Measurements from ENCODE around the gene ARHGAP26. TPM values are rescaled to one million over a fixed set of nuclear protein-coding genes. Genes with fewer than 3 reads are reported as not detected.

ARHGAP26 gene
- polyA plus RNA-seq, 3 donors = 26.5 to 56.8 (median 28.7) TPM

DNA sequence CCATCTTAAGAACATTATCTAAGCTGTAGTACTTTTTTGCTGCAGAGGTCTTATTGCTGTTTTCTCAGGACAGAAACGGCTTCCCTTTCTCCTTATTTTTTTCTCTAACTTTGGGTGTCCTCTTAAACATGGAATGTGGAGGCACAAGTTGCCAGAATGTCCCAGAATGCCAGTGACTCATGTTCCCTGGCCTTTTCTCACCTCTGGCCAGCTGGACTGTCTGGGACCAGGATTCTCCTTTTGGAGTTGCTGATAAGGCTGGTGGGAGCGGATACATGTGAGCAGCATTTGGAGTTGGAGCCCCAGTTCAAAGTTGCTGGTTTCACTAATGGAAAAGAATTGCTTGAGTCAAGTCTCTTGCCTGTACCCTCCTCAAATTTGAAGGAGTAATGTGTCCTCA is 112.8 kb downstream of the ARHGAP26 start:
- Mint-ChIP-seq H3K4me3 (no peak overlapping the region), H3K27me3 (ENCODE audit: low read depth in 3 of 3) (peaks cover 0 to 2% (median 0%) of the 10 kb centered on the region in 3 donors), H3K4me1 (peaks cover 23% of the 10 kb centered on the region), H3K27ac (peak overlapping the region in 3 of 7 donors; percentile 16 to 64 (median 50)), H3K36me3 (peaks cover 78 to 82% of the 10 kb centered on the region in 2 donors), H3K9me3 (peaks cover 0 to 1% (median 0%) of the 10 kb centered on the region in 7 donors)
- peaks cover 15 to 17% of the 10 kb centered on the region in 2 donors for H3K4me1 ChIP-seq (ENCODE audit: control insufficient read depth in 1 of 2, insufficient read depth in 2 of 2, low read length in 2 of 2)
- no peaks in the 10 kb centered on the region for H3K27me3 ChIP-seq (ENCODE audit: control insufficient read depth in 2 of 2, insufficient read depth in 2 of 2, low read length in 2 of 2)
- DNase-seq = no peak
- intact Hi-C loops (cut with micrococcal nuclease) = no loop called here
- H3K4me2 ChIP-seq (replicated peaks; ENCODE audit: extremely low read depth, low read length, poor library complexity, severe bottlenecking) = no peak overlapping the region
- TF ChIP-seq, protein P1, sequence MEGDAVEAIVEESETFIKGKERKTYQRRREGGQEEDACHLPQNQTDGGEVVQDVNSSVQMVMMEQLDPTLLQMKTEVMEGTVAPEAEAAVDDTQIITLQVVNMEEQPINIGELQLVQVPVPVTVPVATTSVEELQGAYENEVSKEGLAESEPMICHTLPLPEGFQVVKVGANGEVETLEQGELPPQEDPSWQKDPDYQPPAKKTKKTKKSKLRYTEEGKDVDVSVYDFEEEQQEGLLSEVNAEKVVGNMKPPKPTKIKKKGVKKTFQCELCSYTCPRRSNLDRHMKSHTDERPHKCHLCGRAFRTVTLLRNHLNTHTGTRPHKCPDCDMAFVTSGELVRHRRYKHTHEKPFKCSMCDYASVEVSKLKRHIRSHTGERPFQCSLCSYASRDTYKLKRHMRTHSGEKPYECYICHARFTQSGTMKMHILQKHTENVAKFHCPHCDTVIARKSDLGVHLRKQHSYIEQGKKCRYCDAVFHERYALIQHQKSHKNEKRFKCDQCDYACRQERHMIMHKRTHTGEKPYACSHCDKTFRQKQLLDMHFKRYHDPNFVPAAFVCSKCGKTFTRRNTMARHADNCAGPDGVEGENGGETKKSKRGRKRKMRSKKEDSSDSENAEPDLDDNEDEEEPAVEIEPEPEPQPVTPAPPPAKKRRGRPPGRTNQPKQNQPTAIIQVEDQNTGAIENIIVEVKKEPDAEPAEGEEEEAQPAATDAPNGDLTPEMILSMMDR (IDR thresholded peaks at IDR 0.05) = no peak
- H2AFZ ChIP-seq (ENCODE audit: insufficient read depth, low read depth, low read length, poor library complexity, severe bottlenecking) = no peak overlapping the region
- H3K4me3 ChIP-seq (replicated peaks in 1 of 3; ENCODE audit: low read depth in 2 of 3, low read length in 3 of 3) = no peak overlapping the region
- peaks cover 55 to 88% of the 10 kb centered on the region in 2 donors for H3K36me3 ChIP-seq (replicated peaks in 1 of 2; ENCODE audit: control insufficient read depth in 1 of 2, insufficient read depth in 2 of 2, low read length in 2 of 2)
- no peak overlapping the region for H3K9ac ChIP-seq (ENCODE audit: insufficient read depth, low read length, poor library complexity, severe bottlenecking)
- 100% methylated on average over 1 of the region's 2 CpGs for WGBS (ENCODE audit: insufficient coverage)
- H3K27ac ChIP-seq (ENCODE audit: low read depth in 1 of 2, low read length in 2 of 2) = no peak overlapping the region
- H3K79me2 ChIP-seq (ENCODE audit: insufficient read depth, low read length) = peaks cover 24% of the 10 kb centered on the region
- no peaks in the 10 kb centered on the region for H3K9me3 ChIP-seq (replicated peaks in 1 of 2; ENCODE audit: control insufficient read depth in 1 of 2, insufficient read depth in 1 of 2, low read length in 2 of 2)
- H4K20me1 ChIP-seq (ENCODE audit: insufficient read depth, low read length) = peaks cover 100% of the 10 kb centered on the region

DNA sequence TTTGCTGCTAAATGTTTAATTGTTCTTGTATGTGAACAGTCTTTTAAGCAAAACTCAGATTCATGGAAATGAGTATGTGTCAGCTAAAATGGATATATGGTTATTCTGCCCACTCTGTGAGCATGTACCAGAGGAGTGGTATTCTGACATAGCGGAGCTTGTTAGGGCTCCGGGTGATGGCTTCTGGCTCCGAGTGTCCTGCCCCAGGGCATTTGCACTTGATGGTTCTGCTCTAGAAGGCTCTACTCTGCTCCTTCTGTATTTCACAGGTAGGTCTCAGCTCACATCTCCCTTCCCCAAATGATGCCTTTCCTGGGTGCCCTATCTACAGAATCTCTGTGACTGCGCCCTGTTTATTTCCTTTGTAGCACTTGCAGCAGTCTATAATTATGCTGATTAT is 113.3 kb downstream of the ARHGAP26 start:
- Histone ChIP-seq H3K4me2 (replicated peaks; ENCODE audit: extremely low read depth, low read length, poor library complexity, severe bottlenecking) (no peak overlapping the region), H2AFZ (ENCODE audit: insufficient read depth, low read depth, low read length, poor library complexity, severe bottlenecking) (no peak overlapping the region), H3K9me3 (replicated peaks in 1 of 2; ENCODE audit: control insufficient read depth in 1 of 2, insufficient read depth in 1 of 2, low read length in 2 of 2) (no peaks in the 10 kb centered on the region), H3K27ac (ENCODE audit: low read depth in 1 of 2, low read length in 2 of 2) (no peak overlapping the region), H3K4me1 (ENCODE audit: control insufficient read depth in 1 of 2, insufficient read depth in 2 of 2, low read length in 2 of 2) (peaks cover 15 to 17% of the 10 kb centered on the region in 2 donors), H3K27me3 (ENCODE audit: control insufficient read depth in 2 of 2, insufficient read depth in 2 of 2, low read length in 2 of 2) (no peaks in the 10 kb centered on the region), H3K36me3 (replicated peaks in 1 of 2; ENCODE audit: control insufficient read depth in 1 of 2, insufficient read depth in 2 of 2, low read length in 2 of 2) (peaks cover 55 to 88% of the 10 kb centered on the region in 2 donors), H3K9ac (ENCODE audit: insufficient read depth, low read length, poor library complexity, severe bottlenecking) (no peak overlapping the region), H3K4me3 (replicated peaks in 1 of 3; ENCODE audit: low read depth in 2 of 3, low read length in 3 of 3) (no peak overlapping the region), H3K79me2 (ENCODE audit: insufficient read depth, low read length) (peaks cover 24% of the 10 kb centered on the region), H4K20me1 (ENCODE audit: insufficient read depth, low read length) (peaks cover 100% of the 10 kb centered on the region)
- intact Hi-C loops (cut with micrococcal nuclease) = no loop called here
- TF ChIP-seq, protein P1 (IDR thresholded peaks at IDR 0.05) = no peak
- Mint-ChIP-seq H3K9me3 (peaks cover 0 to 1% (median 0%) of the 10 kb centered on the region in 7 donors), H3K4me3 (no peak overlapping the region), H3K27ac (no peak overlapping the region), H3K4me1 (peaks cover 21% of the 10 kb centered on the region), H3K27me3 (ENCODE audit: low read depth in 3 of 3) (peaks cover 0 to 2% (median 0%) of the 10 kb centered on the region in 3 donors), H3K36me3 (peaks cover 75 to 83% of the 10 kb centered on the region in 2 donors)
- 100% methylated on average over 1 of the region's 4 CpGs for WGBS (ENCODE audit: insufficient coverage)
- DNase-seq = no peak
